Measurements from ENCODE around the gene TNK1. TPM values are rescaled to one million over a fixed set of nuclear protein-coding genes. Genes with fewer than 3 reads are reported as not detected.

Gene TNK1
- polyA plus RNA-seq, 3 donors = 2.1 to 8.0 (median 5.5) TPM

- 12 to 19% (median 17%) methylated on average over 27 to 37 of the region's 38 CpGs for WGBS, 3 donors
- H3K27ac ChIP-seq (ENCODE audit: low read depth, low read length) = peak overlapping the region; percentile 51
Measured at GRCh38 chr17:7405350-7406234, 24.7 kb downstream of the TNK1 start.

- H3K27ac ChIP-seq (ENCODE audit: low read depth, low read length) = no peak overlapping the region
- WGBS, 3 donors = 50 to 80% (median 61%) methylated on average over 8 to 12 of the region's 12 CpGs
Measured at GRCh38 chr17:7406235-7406825, 25.4 kb downstream of the TNK1 start.

GRCh38 chr17:7407082-7407481 is 26.2 kb downstream of the TNK1 start:
- 85 to 90% (median 88%) methylated on average over 13 of the region's 13 CpGs for WGBS, 3 donors
- H3K27ac ChIP-seq (ENCODE audit: low read depth, low read length) = no peak overlapping the region

GRCh38 chr17:7407485-7408251 is 26.8 kb downstream of the TNK1 start, which contains the start of gene NLGN2:
TSS of gene NLGN2 (plus strand) at chr17:7407845. CDS start at chr17:7408256, 411 bp downstream.
- no peak within 1 kb of the TSS for H3K27ac ChIP-seq (ENCODE audit: low read depth, low read length)
- 46 to 55% (median 54%) methylated on average over 9 to 11 of the region's 12 CpGs for WGBS, 3 donors

GRCh38 chr17:7408252-7408727 is 27.4 kb downstream of the TNK1 start:
- WGBS, 3 donors = 63 to 71% (median 69%) methylated on average over 33 to 58 of the region's 58 CpGs
- no peak overlapping the region for H3K27ac ChIP-seq (ENCODE audit: low read depth, low read length)

- 68 to 88% (median 86%) methylated on average over 6 of the region's 6 CpGs for WGBS, 3 donors
- no peak overlapping the region for H3K27ac ChIP-seq (ENCODE audit: low read depth, low read length)
Measured at GRCh38 chr17:7408863-7409262, 28.0 kb downstream of the TNK1 start.

- H3K27ac ChIP-seq (ENCODE audit: low read depth, low read length) = no peak overlapping the region
- WGBS, 3 donors = 90 to 94% (median 93%) methylated on average over 6 of the region's 6 CpGs
Measured at GRCh38 chr17:7409716-7410115, 28.8 kb downstream of the TNK1 start.

GRCh38 chr17:7410634-7411426 is 29.9 kb downstream of the TNK1 start:
- no peak overlapping the region for H3K27ac ChIP-seq (ENCODE audit: low read depth, low read length)
- 87 to 91% (median 91%) methylated on average over 23 to 25 of the region's 25 CpGs for whole genome bisulfite sequencing, 3 donors

- H3K27ac ChIP-seq (ENCODE audit: low read depth, low read length) = no peak overlapping the region
- WGBS, 3 donors = 83 to 97% (median 92%) methylated on average over 8 of the region's 8 CpGs
Measured at GRCh38 chr17:7411427-7411750, 30.5 kb downstream of the TNK1 start.

- no peak overlapping the region for H3K27ac ChIP-seq (ENCODE audit: low read depth, low read length)
- WGBS, 3 donors = 62 to 81% (median 71%) methylated on average over 6 of the region's 6 CpGs
Measured at GRCh38 chr17:7413346-7413985, 32.6 kb downstream of the TNK1 start.

GRCh38 chr17:7414837-7415236 is 33.9 kb downstream of the TNK1 start:
- H3K27ac ChIP-seq (ENCODE audit: low read depth, low read length) = no peak overlapping the region
- WGBS, 3 donors = 79 to 88% (median 87%) methylated on average over 14 of the region's 14 CpGs

- WGBS, 3 donors = 84 to 89% (median 87%) methylated on average over 23 of the region's 23 CpGs
- no peak overlapping the region for H3K27ac ChIP-seq (ENCODE audit: low read depth, low read length)
Measured at GRCh38 chr17:7415784-7416183, 34.9 kb downstream of the TNK1 start.

GRCh38 chr17:7416323-7416722 is 35.4 kb downstream of the TNK1 start:
- H3K27ac ChIP-seq (ENCODE audit: low read depth, low read length) = no peak overlapping the region
- WGBS, 3 donors = 71 to 78% (median 77%) methylated on average over 6 of the region's 6 CpGs

GRCh38 chr17:7417056-7417655 is 36.3 kb downstream of the TNK1 start:
- no peak overlapping the region for H3K27ac ChIP-seq (ENCODE audit: low read depth, low read length)
- 93 to 96% (median 95%) methylated on average over 44 to 54 of the region's 54 CpGs for WGBS, 3 donors

- WGBS, 3 donors = 64 to 74% (median 74%) methylated on average over 18 of the region's 18 CpGs
- H3K27ac ChIP-seq (ENCODE audit: low read depth, low read length) = no peak overlapping the region
Measured at GRCh38 chr17:7418472-7419152, 37.7 kb downstream of the TNK1 start.

GRCh38 chr17:7419819-7420610 is 39.1 kb downstream of the TNK1 start, which contains the start of gene SPEM1:
TSS of gene SPEM1 (plus strand) at chr17:7420324. CDS start at chr17:7420385, 61 bp downstream.
- WGBS, 3 donors = 79 to 87% (median 79%) methylated on average over 17 of the region's 17 CpGs
- no peak within 1 kb of the TSS for H3K27ac ChIP-seq (ENCODE audit: low read depth, low read length)
